Endothelial cell of umbilical vein (primary cell): ENCODE results near the gene ASNSD1.

Experiments used
- CTCF ChIP-seq, 2 donors: IDR thresholded peaks; 1 replicate in 1 of 2; 2 replicates in 1 of 2; pipeline ENCODE4 v1.5.1; 2011; ENCODE audit warnings: low read length in 2 of 2, mild to moderate bottlenecking in 2 of 2, moderate library complexity in 2 of 2, control low read depth in 1 of 2, inconsistent platforms in 1 of 2, low read depth in 1 of 2; ENCODE audit not compliant: insufficient read depth in 1 of 2; ENCODE audit errors: extremely low read depth in 1 of 2
- FOS ChIP-seq: IDR thresholded peaks from 2 replicates; pipeline ENCODE4 v1.6.1; 2011; ENCODE audit warnings: mild to moderate bottlenecking, low read length, moderate library complexity, borderline replicate concordance; ENCODE audit not compliant: insufficient read depth
- POLR2A ChIP-seq: IDR thresholded peaks from 2 replicates; pipeline ENCODE4 v1.6.1; 2012; ENCODE audit warnings: low read depth, mild to moderate bottlenecking, control low read depth, low read length
- POLR2AphosphoS5 ChIP-seq: IDR thresholded peaks from 2 replicates; pipeline ENCODE4 v1.6.1; 2012; ENCODE audit warnings: low read depth, mild to moderate bottlenecking, control low read depth, low read length, moderate library complexity; ENCODE audit not compliant: insufficient read depth

GRCh38 chr2:189669913-189670312 is 8.7 kb downstream of the ASNSD1 start:
- TF ChIP-seq CTCF (IDR thresholded peaks at IDR 0.05; ENCODE audit: extremely low read depth in 1 of 2, insufficient read depth in 1 of 2, low read depth in 1 of 2, low read length in 2 of 2): no peak
- TF ChIP-seq POLR2A: no peak
- no peak for TF ChIP-seq POLR2AphosphoS5
- no peak for TF ChIP-seq FOS
